ENCODE results near the gene CYP2J2.

GRCh38 chr1:59967780-59968179 is 41.2 kb upstream of the CYP2J2 start:
- TF ChIP-seq CTCF (IDR thresholded peaks at IDR 0.05) (no peak), POLR2A (IDR thresholded peaks at IDR 0.05) (no peak)
